MCF 10A (cell line): ENCODE measurements around the gene NTF3. TPM values are rescaled to one million over a fixed set of nuclear protein-coding genes. Genes with fewer than 3 reads are reported as not detected.

Source experiments
- BruUV-seq: library from RNA; stranded (reverse); fragments of 400-500 nt; replicated peaks from 2 replicates; lab custom pipeline; 2021; lab: Mats Ljungman, UMichigan
- CTCF ChIA-PET: fragments of 300-600 bp; sonication (Branson Sonifier 250); formaldehyde crosslinking; extraction: SDS; loops from one replicate; lab custom pipeline; 2021; ENCODE audit warnings: antibody characterized with exemption, inconsistent platforms; lab: Yijun Ruan, JAX
- POLR2A ChIA-PET: fragments of 300-600, 350-650 bp; sonication (Branson Sonifier 250); formaldehyde crosslinking; extraction: SDS; loops from one replicate; lab custom pipeline; 2020; ENCODE audit warnings: antibody characterized with exemption, inconsistent platforms; lab: Yijun Ruan, JAX
- DNase-seq: peaks from one replicate; pipeline ENCODE4 v3.0.0-alpha.2; 2018; ENCODE audit not compliant: unreplicated experiment
- H3K27ac Mint-ChIP-seq: one replicate; pipeline ENCODE4 v1.8.0; 2022; ENCODE audit warnings: mild to moderate bottlenecking, low read depth, mixed read lengths; ENCODE audit not compliant: unreplicated experiment
- H3K27me3 Mint-ChIP-seq: one replicate; pipeline ENCODE4 v1.8.0; 2022; ENCODE audit warnings: mixed read lengths; ENCODE audit not compliant: insufficient read depth, unreplicated experiment
- H3K36me3 Mint-ChIP-seq: one replicate; pipeline ENCODE4 v1.8.0; 2022; ENCODE audit warnings: mild to moderate bottlenecking, moderate library complexity, mixed read lengths; ENCODE audit not compliant: insufficient read depth, unreplicated experiment
- H3K4me1 Mint-ChIP-seq: one replicate; pipeline ENCODE4 v1.8.0; 2022; ENCODE audit warnings: mixed read lengths; ENCODE audit not compliant: insufficient read depth, unreplicated experiment
- H3K4me3 Mint-ChIP-seq: one replicate; pipeline ENCODE4 v1.8.0; 2022; ENCODE audit warnings: mild to moderate bottlenecking, moderate library complexity, mixed read lengths; ENCODE audit not compliant: unreplicated experiment
- H3K9me3 Mint-ChIP-seq: one replicate; pipeline ENCODE4 v1.8.0; 2022; ENCODE audit warnings: mixed read lengths; ENCODE audit not compliant: unreplicated experiment
- CTCF ChIP-seq: fragments of 200-600 bp; IDR thresholded peaks from one replicate; pipeline ENCODE4 v1.8.0; 2022; ENCODE audit warnings: antibody characterized with exemption, mild to moderate bottlenecking; ENCODE audit not compliant: unreplicated experiment
- intact Hi-C: fragments of 100-400 bp; cut with micrococcal nuclease; formaldehyde crosslinking; loops from 2 replicates; pipeline ENCODE4 v1.14.1; 2022
- total RNA-seq: library from RNA; stranded (reverse); gene quantifications from 2 replicates; pipeline ENCODE4 v1.2.3, GENCODE V29; 2022

The NTF3 gene
- total RNA-seq, 1 experiment from 2014 or later: not detected

DNA sequence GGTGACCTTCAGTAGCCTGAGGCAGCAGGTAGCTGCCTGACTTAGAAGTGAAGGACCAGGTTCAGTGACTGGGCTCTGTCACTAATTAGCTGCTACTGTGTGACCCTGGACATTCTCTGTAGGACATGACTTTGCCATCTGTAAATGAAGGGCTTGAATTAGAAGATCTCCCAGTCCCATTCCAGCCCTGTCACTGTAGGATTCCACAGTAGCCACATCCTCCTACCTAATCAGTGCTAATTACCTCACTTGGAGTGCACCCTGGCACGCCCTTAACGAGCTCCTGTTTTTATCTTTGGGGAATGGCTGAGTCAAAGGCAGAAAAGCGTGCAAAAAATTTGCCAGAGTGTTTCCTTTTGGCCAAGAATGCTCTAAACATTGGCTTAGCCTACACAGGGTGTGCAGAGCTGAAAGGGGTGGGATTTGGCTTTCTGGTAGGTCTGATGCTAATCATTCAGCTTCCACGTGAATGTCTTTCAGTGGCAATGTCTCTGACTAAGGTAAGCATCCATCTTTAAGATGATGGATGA, 6.8 kb downstream of the NTF3 start:
- ChIA-PET CTCF (interaction anchor here (0.7 to 1.2 kb wide), 3 partner anchors 10 to 625 kb away, joined by 3 read pairs; no protein-coding TSS in a partner anchor), POLR2A (no interaction called here)
- no peak for DNase-seq
- intact Hi-C loops: no loop called here
- Mint-ChIP-seq H3K36me3 (no peaks in the 10 kb centered on the region), H3K9me3 (peaks cover 25% of the 10 kb centered on the region), H3K4me1 (no peaks in the 10 kb centered on the region), H3K4me3 (no peak overlapping the region), H3K27ac (no peak overlapping the region), H3K27me3 (no peaks in the 10 kb centered on the region)
- no peak for TF ChIP-seq CTCF
- no TSS peak for BruUV-seq

DNA sequence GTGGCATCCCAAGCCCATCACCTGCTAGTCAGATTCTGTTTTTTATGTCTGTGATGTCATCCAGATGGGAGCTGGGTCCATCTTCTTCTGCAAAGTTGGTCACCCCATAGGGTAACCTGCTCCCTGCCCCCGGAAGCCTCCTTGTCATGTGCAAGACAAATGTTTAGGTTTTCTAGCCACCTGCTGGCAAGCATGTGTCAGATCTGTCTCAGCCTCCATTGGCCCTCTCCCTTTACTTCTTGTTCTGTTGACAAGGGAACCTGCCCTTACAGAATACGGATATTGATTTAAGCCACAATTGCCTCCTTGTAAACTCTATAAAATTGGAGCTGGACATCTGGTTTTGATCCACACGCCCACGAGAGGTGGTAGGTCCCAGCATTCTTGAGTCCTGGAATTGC, 7.5 kb downstream of the NTF3 start:
- H3K4me1 Mint-ChIP-seq: no peaks in the 10 kb centered on the region
- CTCF ChIA-PET: interaction anchor here (0.9 kb wide), 1 partner anchor 625 kb away, joined by 3 read pairs; no protein-coding TSS in a partner anchor
- peaks cover 31% of the 10 kb centered on the region for H3K9me3 Mint-ChIP-seq
- H3K4me3 Mint-ChIP-seq: no peak overlapping the region
- POLR2A ChIA-PET: no interaction called here
- BruUV-seq: no TSS peak
- TF ChIP-seq CTCF: no peak
- H3K27me3 Mint-ChIP-seq: no peaks in the 10 kb centered on the region
- H3K27ac Mint-ChIP-seq: no peak overlapping the region
- intact Hi-C loops: no loop called here
- DNase-seq: no peak
- no peaks in the 10 kb centered on the region for H3K36me3 Mint-ChIP-seq

GRCh38 chr12:5439788-5440300, 7.9 kb downstream of the NTF3 start:
- Mint-ChIP-seq H3K36me3 (no peaks in the 10 kb centered on the region), H3K27me3 (no peaks in the 10 kb centered on the region), H3K9me3 (peaks cover 36% of the 10 kb centered on the region), H3K4me3 (no peak overlapping the region), H3K4me1 (no peaks in the 10 kb centered on the region), H3K27ac (no peak overlapping the region)
- ChIA-PET POLR2A (no interaction called here), CTCF (no interaction called here)
- intact Hi-C loops: no loop called here
- BruUV-seq: no TSS peak
- no peak for TF ChIP-seq CTCF
- no peak for DNase-seq

DNA sequence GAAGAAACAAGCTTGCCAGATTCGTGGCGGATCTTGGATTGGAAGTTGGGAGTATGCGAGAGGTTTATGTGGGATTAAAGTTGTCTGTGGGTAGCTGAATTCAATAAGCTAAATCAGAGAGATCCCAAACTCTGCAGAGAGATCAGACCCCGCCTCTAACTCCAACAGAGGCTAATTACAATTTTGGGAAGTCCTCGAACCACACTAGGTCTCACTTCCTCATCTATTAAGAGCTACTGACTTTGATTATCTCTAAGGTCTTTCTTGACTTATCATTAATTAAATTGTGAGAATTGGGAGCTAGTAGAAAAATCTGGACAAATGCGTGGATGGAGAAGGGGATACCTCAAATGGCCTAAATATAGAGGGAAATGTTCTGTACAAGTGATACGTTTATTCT, 9.1 kb downstream of the NTF3 start:
- intact Hi-C loops: no loop called here
- Mint-ChIP-seq H3K9me3 (peaks cover 48% of the 10 kb centered on the region), H3K4me3 (no peak overlapping the region), H3K36me3 (no peaks in the 10 kb centered on the region), H3K27ac (no peak overlapping the region), H3K27me3 (no peaks in the 10 kb centered on the region), H3K4me1 (no peaks in the 10 kb centered on the region)
- TF ChIP-seq CTCF: no peak
- BruUV-seq: no TSS peak
- DNase-seq: no peak
- ChIA-PET CTCF (no interaction called here), POLR2A (no interaction called here)
